Muscle layer of colon (tissue), 2 donors: ENCODE measurements around the gene GLRA3.

ENCODE experiments used
- H3K27ac ChIP-seq: one replicate; pipeline ENCODE4 v1.7.0; 2013; ENCODE audit warnings: low read depth, mild to moderate bottlenecking, low read length, moderate library complexity
- H3K27me3 ChIP-seq, 2 donors: one replicate each; pipeline ENCODE4 v1.7.0; 2013; ENCODE audit warnings: low read length in 2 of 2, mild to moderate bottlenecking in 2 of 2; ENCODE audit not compliant: insufficient read depth in 2 of 2, control insufficient read depth in 1 of 2
- H3K36me3 ChIP-seq: one replicate; pipeline ENCODE4 v1.7.0; 2013; ENCODE audit warnings: mild to moderate bottlenecking, low read length; ENCODE audit not compliant: insufficient read depth
- H3K4me1 ChIP-seq: one replicate; pipeline ENCODE4 v1.7.0; 2013; ENCODE audit warnings: mild to moderate bottlenecking, low read length; ENCODE audit not compliant: insufficient read depth
- H3K4me3 ChIP-seq, 2 donors: one replicate each; pipeline ENCODE4 v1.7.0; 2013; ENCODE audit warnings: low read length in 2 of 2, low read depth in 1 of 2, mild to moderate bottlenecking in 1 of 2, moderate library complexity in 1 of 2
- H3K9ac ChIP-seq: one replicate; pipeline ENCODE4 v1.7.0; 2013; ENCODE audit warnings: low read length
- H3K9me3 ChIP-seq: one replicate; pipeline ENCODE4 v1.7.0; 2013; ENCODE audit warnings: mild to moderate bottlenecking, low read length
- donor health status: abdominal sarcoma.
- donor health status: Adenocarcinoma of cecum.

GLRA3 gene

GRCh38 chr4:174752026-174752425 lies 77.0 kb downstream of the GLRA3 start:
- H3K9me3 ChIP-seq: no peaks in the 10 kb centered on the region
- H3K9ac ChIP-seq: no peak overlapping the region
- H3K27ac ChIP-seq: no peak overlapping the region
- no peaks in the 10 kb centered on the region for H3K36me3 ChIP-seq
- H3K4me1 ChIP-seq: no peaks in the 10 kb centered on the region
- H3K4me3 ChIP-seq: no peak overlapping the region
- no peaks in the 10 kb centered on the region for H3K27me3 ChIP-seq

GRCh38 chr4:174749091-174749490 lies 80.0 kb downstream of the GLRA3 start:
- Histone ChIP-seq H3K27ac (no peak overlapping the region), H3K9me3 (no peaks in the 10 kb centered on the region), H3K36me3 (no peaks in the 10 kb centered on the region), H3K4me3 (no peak overlapping the region), H3K27me3 (no peaks in the 10 kb centered on the region), H3K4me1 (no peaks in the 10 kb centered on the region), H3K9ac (no peak overlapping the region)

GRCh38 chr4:174746710-174747109 lies 82.3 kb downstream of the GLRA3 start:
- Histone ChIP-seq H3K4me1 (no peaks in the 10 kb centered on the region), H3K36me3 (no peaks in the 10 kb centered on the region), H3K9me3 (no peaks in the 10 kb centered on the region), H3K4me3 (no peak overlapping the region), H3K27me3 (no peaks in the 10 kb centered on the region), H3K27ac (no peak overlapping the region), H3K9ac (no peak overlapping the region)

- H3K36me3 ChIP-seq: no peaks in the 10 kb centered on the region
- H3K27ac ChIP-seq: no peak overlapping the region
- no peaks in the 10 kb centered on the region for H3K27me3 ChIP-seq
- no peaks in the 10 kb centered on the region for H3K9me3 ChIP-seq
- H3K9ac ChIP-seq: no peak overlapping the region
- no peak overlapping the region for H3K4me3 ChIP-seq
- no peaks in the 10 kb centered on the region for H3K4me1 ChIP-seq
These were observed 86.5 kb downstream of the GLRA3 start for GRCh38 chr4:174742561-174742960.

- Histone ChIP-seq H3K27ac (no peak overlapping the region), H3K9me3 (no peaks in the 10 kb centered on the region), H3K9ac (no peak overlapping the region), H3K4me1 (no peaks in the 10 kb centered on the region), H3K36me3 (no peaks in the 10 kb centered on the region), H3K27me3 (no peaks in the 10 kb centered on the region), H3K4me3 (no peak overlapping the region)
These were observed 89.5 kb downstream of the GLRA3 start for GRCh38 chr4:174739576-174739975.

GRCh38 chr4:174734181-174734580 lies 94.9 kb downstream of the GLRA3 start:
- Histone ChIP-seq H3K4me1 (peaks cover 4% of the 10 kb centered on the region), H3K36me3 (no peaks in the 10 kb centered on the region), H3K9me3 (no peaks in the 10 kb centered on the region), H3K4me3 (no peak overlapping the region), H3K9ac (no peak overlapping the region), H3K27ac (no peak overlapping the region), H3K27me3 (no peaks in the 10 kb centered on the region)

GRCh38 chr4:174717828-174718227 lies 111.2 kb downstream of the GLRA3 start:
- no peak overlapping the region for H3K4me3 ChIP-seq
- H3K4me1 ChIP-seq: peaks cover 6% of the 10 kb centered on the region
- no peaks in the 10 kb centered on the region for H3K9me3 ChIP-seq
- no peak overlapping the region for H3K27ac ChIP-seq
- no peaks in the 10 kb centered on the region for H3K27me3 ChIP-seq
- no peak overlapping the region for H3K9ac ChIP-seq
- no peaks in the 10 kb centered on the region for H3K36me3 ChIP-seq

GRCh38 chr4:174716986-174717770 lies 111.9 kb downstream of the GLRA3 start:
- Histone ChIP-seq H3K36me3 (no peaks in the 10 kb centered on the region), H3K27ac (no peak overlapping the region), H3K4me3 (no peak overlapping the region)

GRCh38 chr4:174714393-174715211 lies 114.4 kb downstream of the GLRA3 start:
- no peaks in the 10 kb centered on the region for H3K36me3 ChIP-seq
- H3K4me1 ChIP-seq: peaks cover 6% of the 10 kb centered on the region
- H3K4me3 ChIP-seq: no peak overlapping the region
- H3K9ac ChIP-seq: no peak overlapping the region
- H3K27me3 ChIP-seq: no peaks in the 10 kb centered on the region
- H3K9me3 ChIP-seq: no peaks in the 10 kb centered on the region
- no peak overlapping the region for H3K27ac ChIP-seq

More at GRCh38 chr4:174716986-174717770, 111.9 kb downstream of the GLRA3 start:
- peaks cover 6% of the 10 kb centered on the region for H3K4me1 ChIP-seq
- H3K27me3 ChIP-seq: no peaks in the 10 kb centered on the region
- H3K9ac ChIP-seq: no peak overlapping the region
- H3K9me3 ChIP-seq: no peaks in the 10 kb centered on the region

- H3K4me3 ChIP-seq: no peak overlapping the region
- no peak overlapping the region for H3K27ac ChIP-seq
- H3K36me3 ChIP-seq: no peaks in the 10 kb centered on the region
- H3K27me3 ChIP-seq: no peaks in the 10 kb centered on the region
- no peak overlapping the region for H3K9ac ChIP-seq
- no peaks in the 10 kb centered on the region for H3K9me3 ChIP-seq
- H3K4me1 ChIP-seq: peaks cover 6% of the 10 kb centered on the region
These were observed 115.2 kb downstream of the GLRA3 start for GRCh38 chr4:174713821-174714220.

- H3K9ac ChIP-seq: no peak overlapping the region
- no peaks in the 10 kb centered on the region for H3K36me3 ChIP-seq
- no peak overlapping the region for H3K4me3 ChIP-seq
- H3K4me1 ChIP-seq: peaks cover 6% of the 10 kb centered on the region
- no peaks in the 10 kb centered on the region for H3K9me3 ChIP-seq
- no peak overlapping the region for H3K27ac ChIP-seq
- H3K27me3 ChIP-seq: no peaks in the 10 kb centered on the region
These were observed 115.9 kb downstream of the GLRA3 start for GRCh38 chr4:174713181-174713580.
